Measurements from ENCODE around the gene BLVRB. TPM values are rescaled to one million over a fixed set of nuclear protein-coding genes. Genes with fewer than 3 reads are reported as not detected.

BLVRB gene
- total and polyA plus RNA-seq, 2 of the 8 experiments (the other 6 are each of a cell fraction or from before 2014, with no cell fraction given): 28.7 to 182 TPM

GRCh38 chr19:40489882-40490230 is 24.3 kb upstream of the BLVRB start:
- Histone ChIP-seq H3K36me3 (ENCODE audit: control insufficient read depth in 2 of 4, insufficient read depth in 4 of 4, low read length in 3 of 4) (no peaks in the 10 kb centered on the region), H3K27ac (ENCODE audit: low read depth, low read length) (no peak overlapping the region), H3K4me2 (ENCODE audit: insufficient read depth in 1 of 2, low read depth in 2 of 2, low read length in 2 of 2) (no peak overlapping the region), H4K20me1 (replicated peaks in 1 of 2; ENCODE audit: control insufficient read depth in 1 of 2, insufficient read depth in 2 of 2, low read length in 2 of 2) (no peaks in the 10 kb centered on the region), H3K27me3 (replicated peaks in 1 of 4; ENCODE audit: control insufficient read depth in 3 of 4, extremely low read depth in 1 of 4, insufficient read depth in 3 of 4, low read length in 3 of 4) (peaks cover 0 to 3% (median 1%) of the 10 kb centered on the region in 4 experiments; a peak in 3 of 7 replicates), H3K56ac (replicated peaks; ENCODE audit: insufficient read length, low read depth, low read length) (no peak overlapping the region), H2BK5ac (ENCODE audit: low read depth, low read length) (no peak overlapping the region; the same call in 1 of the 2 replicates), H2BK20ac (ENCODE audit: low read length) (no peak overlapping the region), H2BK15ac (ENCODE audit: low read length) (no peak overlapping the region), H4K8ac (ENCODE audit: extremely low read depth, insufficient read depth, low read length) (no peak overlapping the region; the same call in 1 of the 2 replicates), H3K23ac (ENCODE audit: insufficient read length) (no peak overlapping the region), H4K5ac (ENCODE audit: insufficient read length, low read depth, low read length) (no peak overlapping the region), H3K23me2 (ENCODE audit: low read depth, low read length) (peaks cover 1% of the 10 kb centered on the region; the same call in 1 of the 2 replicates), H3K9ac (replicated peaks in 1 of 4; ENCODE audit: extremely low read depth in 1 of 4, low read depth in 3 of 4, low read length in 3 of 4) (no peak overlapping the region), H4K91ac (replicated peaks; ENCODE audit: insufficient read length, low read length) (no peak overlapping the region), H3K18ac (ENCODE audit: extremely low read depth, low read length) (no peak overlapping the region), H2BK120ac (replicated peaks; ENCODE audit: low read depth, low read length) (no peak overlapping the region), H2AFZ (ENCODE audit: low read length) (no peak overlapping the region), H3K9me3 (ENCODE audit: insufficient read depth in 2 of 2, low read depth in 1 of 2, low read length in 1 of 2) (0 out of 4 replicates have a peak, but pooled peaks cover 0 to 2% of the 10 kb centered on the region in 2 experiments), H3K79me2 (ENCODE audit: control insufficient read depth in 1 of 2, insufficient read depth in 2 of 2, low read length in 2 of 2) (no peaks in the 10 kb centered on the region), H2BK12ac (ENCODE audit: low read depth, low read length) (0 out of 2 replicates have a peak overlapping the region, but pooled peaks have one; percentile 68), H2AK5ac (ENCODE audit: low read depth, low read length) (no peak overlapping the region), H3K4me3 (ENCODE audit: extremely low read depth in 1 of 4, insufficient read depth in 2 of 4, low read depth in 3 of 4, low read length in 4 of 4) (no peak overlapping the region), H3K4ac (replicated peaks; ENCODE audit: insufficient read length, low read depth, low read length) (no peak overlapping the region), H3K14ac (ENCODE audit: insufficient read length) (no peak overlapping the region), H3K79me1 (ENCODE audit: low read depth, low read length) (no peaks in the 10 kb centered on the region), H3K4me1 (replicated peaks in 1 of 4; ENCODE audit: control insufficient read depth in 3 of 4, insufficient read depth in 4 of 4, low read length in 3 of 4) (peaks cover 0 to 5% (median 0%) of the 10 kb centered on the region in 4 experiments; a peak in 1 of 7 replicates)
- FAIRE-seq (no peak), DNase-seq (ENCODE audit: low read depth in 1 of 2, low spot score in 2 of 2) (no peak)
- POLR2A ChIA-PET (ENCODE audit: partially characterized antibody): no interaction called here
- 91% methylated on average over 25 of the region's 25 CpGs; no CpG with 5 or more reads in 1 of the 2 experiments for WGBS, 2 experiments (ENCODE audit: extremely low coverage in 1 of 2, insufficient coverage in 1 of 2, insufficient read length in 1 of 2, insufficient replicate concordance in 2 of 2, low coverage in 1 of 2, low lambda C conversion rate in 2 of 2, missing lambda C conversion rate in 1 of 2)
- CTCF ChIA-PET (ENCODE audit: partially characterized antibody): interaction anchor here (1.4 to 2.3 kb wide), 4 partner anchors 11 to 61 kb away, joined by 4 to 11 read pairs (median 6); no protein-coding TSS in a partner anchor
- TF ChIP-seq POLR2AphosphoS5 (IDR thresholded peaks at IDR 0.05; ENCODE audit: low read depth, low read length) (no peak), CHD2 (IDR thresholded peaks at IDR 0.05; ENCODE audit: low read length) (no peak), E2F6 (IDR thresholded peaks at IDR 0.05) (no peak), CREB1 (IDR thresholded peaks at IDR 0.05) (no peak), EP300 (IDR thresholded peaks at IDR 0.05; ENCODE audit: borderline replicate concordance in 1 of 2, low read depth in 2 of 2, low read length in 2 of 2) (no peak), SAP30 (IDR thresholded peaks at IDR 0.05; ENCODE audit: insufficient read depth, insufficient replicate concordance, low read length) (no peak), HDAC2 (IDR thresholded peaks at IDR 0.05; ENCODE audit: borderline replicate concordance in 1 of 2, low read depth in 2 of 2, low read length in 2 of 2) (no peak), FOSL1 (IDR thresholded peaks at IDR 0.05; ENCODE audit: insufficient read depth, low read depth, low read length) (no peak), RNF2 (IDR thresholded peaks at IDR 0.05; ENCODE audit: borderline replicate concordance, low read depth, low read length, missing control alignments, poor library complexity, severe bottlenecking) (no peak), SP1 (IDR thresholded peaks at IDR 0.05; ENCODE audit: low read depth, low read length) (no peak), BCL11A (IDR thresholded peaks at IDR 0.05; ENCODE audit: low read depth in 2 of 2, low read length in 2 of 2) (no peak), KDM4A (IDR thresholded peaks at IDR 0.05; ENCODE audit: low read depth, low read length, severe bottlenecking) (no peak)

All from H1 (cell line).